Adrenal gland (tissue), 12 donors: ENCODE results near the gene C2CD3. TPM values are rescaled to one million over a fixed set of nuclear protein-coding genes. Genes with fewer than 3 reads are reported as not detected.

Experiments
- DNase-seq, 7 donors: peaks; one replicate each; pipeline ENCODE4 v3.0.0-alpha.2; 2019 to 2020
- H3K27ac ChIP-seq, 5 donors: fragments of 200-600 bp; sonication (generic) in 4 of 5; 1 replicate in 3 of 5; 2 replicates in 2 of 5; pipeline versions ENCODE4 v1.5.1 to v1.8.0; 2016 to 2020; ENCODE audit warnings: mild to moderate bottlenecking in 1 of 5
- H3K27me3 ChIP-seq: fragments of 200-600 bp; 2 replicates; pipeline ENCODE4 v1.8.0; 2021
- H3K36me3 ChIP-seq, 2 donors: fragments of 200-600 bp; replicated peaks in 1 of 2; 1 replicate in 1 of 2; 2 replicates in 1 of 2; pipeline versions ENCODE4 v1.5.1 to v1.8.0; 2018 to 2022
- H3K4me1 ChIP-seq, 2 donors: fragments of 200-600 bp; replicated peaks in 1 of 2; 1 replicate in 1 of 2; 2 replicates in 1 of 2; pipeline versions ENCODE4 v1.5.1 to v1.8.0; 2018 to 2021
- H3K4me3 ChIP-seq, 4 donors: fragments of 200-600 bp; sonication (generic) in 3 of 4; one replicate each; pipeline ENCODE4 v1.5.1; 2016 to 2018
- H3K9me3 ChIP-seq, 3 donors: fragments of 200-600 bp; sonication (generic) in 1 of 3; replicated peaks in 1 of 3; 1 replicate in 2 of 3; 2 replicates in 1 of 3; pipeline versions ENCODE4 v1.5.1 to v1.8.0; 2016 to 2021
- CTCF ChIP-seq, 6 experiments: fragments of 450-650 bp in 4 of 6; fragments of 200-600 bp in 2 of 6; sonication (generic) in 1 of 6; IDR thresholded peaks; 1 replicate in 5 of 6; 2 replicates in 1 of 6; pipeline versions ENCODE4 v1.5.1 to v1.8.0; 2016 to 2021; ENCODE audit warnings: antibody characterized with exemption in 6 of 6, mild to moderate bottlenecking in 2 of 6, moderate library complexity in 1 of 6
- POLR2A ChIP-seq, 2 donors: fragments of 450-650 bp; IDR thresholded peaks; one replicate each; pipeline ENCODE4 v1.6.1; 2017; ENCODE audit warnings: antibody characterized with exemption in 2 of 2, mild to moderate bottlenecking in 2 of 2, moderate library complexity in 1 of 2
- WGBS, 4 donors: extraction: QIAGEN DNeasy Blood & Tissue Kit in 2 of 4; methylation state at CpG; one replicate each; pipeline versions ENCODE4 v1.1.5 to v1.1.7; 2013 to 2017; 5-methylcytosine and 5-hydroxymethylcytosine counted together
- intact Hi-C, 2 donors: fragments of 100-400 bp; cut with DNase I; formaldehyde crosslinking; loops; one replicate each; pipeline versions ENCODE4 v1.14.1 to v1.15.0; 2022 to 2023
- polyA plus RNA-seq, 3 donors: library from polyadenylated mRNA; stranded (reverse); fragments of 200-250 nt in 2 of 3; fragments of 350-450 nt in 1 of 3; fragmentation: Illumina TruSeq in 1 of 3; extraction: RNeasy Lipid Tissue Mini Kit (QIAGEN cat#74804) in 1 of 3; gene quantifications; one replicate each; pipeline ENCODE4 v1.2.3, GENCODE V29; 2013 to 2014
- total RNA-seq, 9 donors: library from RNA; depleted of rRNA in 4 of 9; stranded (reverse); fragments of >200 nt in 4 of 9; fragments of 120-200 nt in 1 of 9; fragmentation: NEBNext Ultra II Directional in 1 of 9; extraction: Animal tissue kit (Norgen Biotek cat#: 25700) in 1 of 9; gene quantifications; one replicate each; pipeline versions ENCODE4 v1.1.0 to v1.2.4, GENCODE V29; 2013 to 2023
- donor health status: healthy with polysubstance abuse.
- donor health status: Bipolar disorder and iron deficiency.
- donor health status: DM: yes; HTN: yes; CAD: no.
- donor health status: DM: no; HTN: no; CAD: no.
- donor health status: DM: no; HTN: no; CAD: no.
- donor health status: DM: yes; HTN: yes; CAD: no.

Gene C2CD3
- total and polyA plus RNA-seq, 12 donors: 14.5 to 42.8 (median 25.5) TPM

GRCh38 chr11:74116719-74117118, 54.1 kb downstream of the C2CD3 start:
- no peaks in the 10 kb centered on the region for H3K27me3 ChIP-seq
- no peak for DNase-seq
- H3K4me3 ChIP-seq: no peak overlapping the region
- 86 to 92% (median 91%) methylated on average over 12 of the region's 12 CpGs for WGBS, 4 donors
- TF ChIP-seq CTCF (IDR thresholded peaks at IDR 0.05) (no peak), POLR2A (IDR thresholded peaks at IDR 0.05) (no peak)
- intact Hi-C loops: no loop called here
- no peaks in the 10 kb centered on the region for H3K9me3 ChIP-seq
- peaks cover 0 to 21% of the 10 kb centered on the region in 2 donors for H3K36me3 ChIP-seq
- no peak overlapping the region for H3K27ac ChIP-seq
- H3K4me1 ChIP-seq: no peaks in the 10 kb centered on the region

- H3K4me1 ChIP-seq: no peaks in the 10 kb centered on the region
- no peak for DNase-seq
- 93 to 100% (median 95%) methylated on average over 2 of the region's 2 CpGs for WGBS, 4 donors
- intact Hi-C loops: no loop called here
- H3K9me3 ChIP-seq: no peaks in the 10 kb centered on the region
- no peak overlapping the region for H3K27ac ChIP-seq
- TF ChIP-seq POLR2A (IDR thresholded peaks at IDR 0.05): no peak
- TF ChIP-seq CTCF (IDR thresholded peaks at IDR 0.05): no peak
- no peaks in the 10 kb centered on the region for H3K27me3 ChIP-seq
- H3K36me3 ChIP-seq: peaks cover 0 to 27% of the 10 kb centered on the region in 2 donors
- no peak overlapping the region for H3K4me3 ChIP-seq
These were observed 57.9 kb downstream of the C2CD3 start for GRCh38 chr11:74112877-74113276.

- Histone ChIP-seq H3K36me3 (peaks cover 0 to 34% of the 10 kb centered on the region in 2 donors), H3K9me3 (no peaks in the 10 kb centered on the region), H3K4me3 (no peak overlapping the region), H3K27me3 (no peaks in the 10 kb centered on the region), H3K27ac (no peak overlapping the region), H3K4me1 (no peaks in the 10 kb centered on the region)
- no peak for TF ChIP-seq POLR2A (IDR thresholded peaks at IDR 0.05)
- no peak for TF ChIP-seq CTCF (IDR thresholded peaks at IDR 0.05)
- WGBS, 4 donors: 92 to 100% (median 97%) methylated on average over 1 of the region's 1 CpG
- intact Hi-C loops: no loop called here
- no peak for DNase-seq
These were observed 64.7 kb downstream of the C2CD3 start for GRCh38 chr11:74106124-74106523.

GRCh38 chr11:74102321-74102720, 68.5 kb downstream of the C2CD3 start:
- intact Hi-C loops: no loop called here
- Histone ChIP-seq H3K4me1 (no peaks in the 10 kb centered on the region), H3K27ac (no peak overlapping the region), H3K4me3 (no peak overlapping the region), H3K27me3 (no peaks in the 10 kb centered on the region), H3K9me3 (no peaks in the 10 kb centered on the region), H3K36me3 (peaks cover 0 to 42% of the 10 kb centered on the region in 2 donors)
- no peak for TF ChIP-seq CTCF (IDR thresholded peaks at IDR 0.05)
- no peak for TF ChIP-seq POLR2A (IDR thresholded peaks at IDR 0.05)
- no peak for DNase-seq
